Spleen (tissue), 7 donors: ENCODE results near the gene GNAI3.

Source experiments
- CTCF ChIP-seq, 11 experiments: fragments of 200-600 bp in 7 of 11; fragments of 450-650 bp in 4 of 11; sonication (generic) in 4 of 11; IDR thresholded peaks in 8 of 11; conservative IDR thresholded peaks in 3 of 11; 1 replicate in 7 of 11; 2 replicates in 4 of 11; pipeline versions ENCODE4 v1.4.0 to v1.8.0; 2016 to 2021; ENCODE audit warnings: antibody characterized with exemption in 11 of 11, inconsistent platforms in 4 of 11, mild to moderate bottlenecking in 1 of 11
- POLR2AphosphoS5 ChIP-seq, 3 donors: sonication (generic); formaldehyde crosslinking; IDR thresholded peaks; one replicate each; pipeline ENCODE4 v1.5.1; 2017; ENCODE audit warnings: antibody characterized with exemption in 3 of 3
- donor health status: DM: no; HTN: no; CAD: no; lungs with moderate emphysema.
- donor health status: DM: no; HTN: no; CAD: no.
- donor health status: DM: no; HTN: no; CAD: no.

GRCh38 chr1:109582021-109582420 is 33.6 kb downstream of the GNAI3 start:
- no peak for TF ChIP-seq CTCF (IDR thresholded peaks at IDR 0.05 in 8 of 11, conservative IDR thresholded peaks at IDR 0.05 in 3 of 11)
- no peak for TF ChIP-seq POLR2AphosphoS5 (IDR thresholded peaks at IDR 0.05)
